IMR-90 (cell line): ENCODE results near the gene CLEC10A. TPM values are rescaled to one million over a fixed set of nuclear protein-coding genes. Genes with fewer than 3 reads are reported as not detected.

Source experiments
- ATAC-seq: fragments of 200-7000 bp; cut with Tn5 transposase; 2 replicates; pipeline ENCODE4 v1.9.1; 2020; ENCODE audit warnings: low read depth, mild to moderate bottlenecking, moderate library complexity
- BruUV-seq: library from RNA; stranded (reverse); fragments of 400-500 nt; replicated peaks from 2 replicates; lab custom pipeline; 2021; lab: Mats Ljungman, UMichigan
- CTCF ChIA-PET: fragments of 300-600 bp; formaldehyde crosslinking; extraction: SDS; loops from one replicate; lab custom pipeline; 2021; ENCODE audit warnings: antibody characterized with exemption; lab: Yijun Ruan, JAX
- POLR2A ChIA-PET: fragments of 300-600 bp; sonication (Branson Sonifier 250); formaldehyde crosslinking; loops from one replicate; lab custom pipeline; 2022; ENCODE audit warnings: antibody characterized with exemption; ENCODE audit not compliant: unreplicated experiment; lab: Charles Lee
- DNase-seq: peaks from one replicate; pipeline ENCODE4 v3.0.0; 2013
- H2AFZ ChIP-seq: replicated peaks from 2 replicates; pipeline ENCODE3; 2013; ENCODE audit warnings: low read length, mild to moderate bottlenecking; ENCODE audit not compliant: poor library complexity
- H2AK5ac ChIP-seq: 2 replicates; pipeline ENCODE4 v1.6.1; 2013; ENCODE audit warnings: low read depth, low read length, inconsistent platforms
- H2AK9ac ChIP-seq: replicated peaks from 2 replicates; pipeline ENCODE3; 2013; ENCODE audit warnings: mild to moderate bottlenecking, low read depth, low read length, moderate library complexity; ENCODE audit not compliant: poor library complexity
- H2BK120ac ChIP-seq: 2 replicates; pipeline ENCODE4 v1.6.1; 2013; ENCODE audit warnings: low read depth, low read length, inconsistent platforms
- H2BK15ac ChIP-seq: 3 replicates; pipeline ENCODE4 v1.6.1; 2013; ENCODE audit warnings: low read depth, low read length, inconsistent platforms
- H2BK20ac ChIP-seq: 2 replicates; pipeline ENCODE4 v1.6.1; 2013; ENCODE audit warnings: low read depth, mild to moderate bottlenecking, inconsistent platforms, low read length, moderate library complexity
- H2BK5ac ChIP-seq: 2 replicates; pipeline ENCODE4 v1.6.1; 2013; ENCODE audit warnings: mild to moderate bottlenecking, low read depth, low read length, inconsistent platforms; ENCODE audit not compliant: poor library complexity, severe bottlenecking
- H3K14ac ChIP-seq: replicated peaks from 2 replicates; pipeline ENCODE4 v1.6.1; 2013; ENCODE audit warnings: low read depth, low read length, inconsistent platforms
- H3K18ac ChIP-seq: 2 replicates; pipeline ENCODE4 v1.6.1; 2013; ENCODE audit warnings: low read depth, low read length, control low read depth
- H3K23ac ChIP-seq: 2 replicates; pipeline ENCODE4 v1.6.1; 2013; ENCODE audit warnings: low read depth, low read length, inconsistent platforms
- H3K27ac ChIP-seq: 2 replicates; pipeline ENCODE4 v1.5.1; 2013; ENCODE audit warnings: mild to moderate bottlenecking, control low read depth, low read length; ENCODE audit not compliant: insufficient read depth
- H3K27me3 ChIP-seq: 2 replicates; pipeline ENCODE4 v1.6.1; 2013; ENCODE audit warnings: low read length; ENCODE audit not compliant: control insufficient read depth, insufficient read depth
- H3K36me3 ChIP-seq: 2 replicates; pipeline ENCODE4 v1.6.1; 2013; ENCODE audit warnings: low read length, mixed read lengths; ENCODE audit not compliant: control insufficient read depth, insufficient read depth
- H3K4ac ChIP-seq: 2 replicates; pipeline ENCODE4 v1.6.1; 2013; ENCODE audit warnings: low read depth, low read length, inconsistent platforms
- H3K4me1 ChIP-seq: 2 replicates; pipeline ENCODE4 v1.6.1; 2013; ENCODE audit warnings: low read length, mixed read lengths; ENCODE audit not compliant: control insufficient read depth, insufficient read depth
- H3K4me2 ChIP-seq: 2 replicates; pipeline ENCODE4 v1.6.1; 2013; ENCODE audit warnings: low read depth, mild to moderate bottlenecking, control low read depth, low read length, moderate library complexity
- H3K4me3 ChIP-seq: 2 replicates; pipeline ENCODE4 v1.5.1; 2013; ENCODE audit warnings: low read depth, mild to moderate bottlenecking, control low read depth, low read length, moderate library complexity; ENCODE audit not compliant: insufficient read depth
- H3K56ac ChIP-seq: 2 replicates; pipeline ENCODE4 v1.6.1; 2013; ENCODE audit warnings: low read length, inconsistent platforms; ENCODE audit not compliant: insufficient read depth; ENCODE audit errors: extremely low read depth
- H3K79me1 ChIP-seq, 2 experiments: 2 replicates each; pipeline ENCODE4 v1.6.1; 2013; ENCODE audit warnings: low read length in 2 of 2, inconsistent platforms in 1 of 2, low read depth in 1 of 2
- H3K9ac ChIP-seq: 2 replicates; pipeline ENCODE4 v1.6.1; 2013; ENCODE audit warnings: low read depth, low read length, control low read depth
- H3K9me1 ChIP-seq: 2 replicates; pipeline ENCODE4 v1.6.1; 2013; ENCODE audit warnings: low read length, inconsistent platforms; ENCODE audit not compliant: insufficient read depth
- H3K9me3 ChIP-seq: 2 replicates; pipeline ENCODE4 v1.6.1; 2013; ENCODE audit warnings: low read length; ENCODE audit not compliant: control insufficient read depth, insufficient read depth
- H4K20me1 ChIP-seq: 2 replicates; pipeline ENCODE4 v1.6.1; 2013; ENCODE audit warnings: low read length, inconsistent platforms; ENCODE audit not compliant: insufficient read depth
- H4K5ac ChIP-seq: 2 replicates; pipeline ENCODE4 v1.6.1; 2013; ENCODE audit warnings: mild to moderate bottlenecking, low read depth, low read length, control low read depth
- H4K8ac ChIP-seq, 2 experiments: 2 replicates each; pipeline ENCODE4 v1.6.1; 2013; ENCODE audit warnings: low read depth in 2 of 2, low read length in 2 of 2, control low read depth in 1 of 2, inconsistent platforms in 1 of 2
- H4K91ac ChIP-seq: 2 replicates; pipeline ENCODE4 v1.6.1; 2013; ENCODE audit warnings: low read depth, low read length, inconsistent platforms; ENCODE audit not compliant: insufficient read depth
- BHLHE40 ChIP-seq: fragments of 150-350 bp; IDR thresholded peaks from 2 replicates; pipeline ENCODE4 v1.6.1; 2016; ENCODE audit warnings: mild to moderate bottlenecking, low read depth, low read length
- CEBPB ChIP-seq: IDR thresholded peaks from 2 replicates; pipeline ENCODE4 v1.6.1; 2012; ENCODE audit warnings: low read depth, low read length, improper control_type of control experiment
- CHD1 ChIP-seq: IDR thresholded peaks from 2 replicates; pipeline ENCODE4 v1.6.1; 2012; ENCODE audit warnings: low read depth, low read length, improper control_type of control experiment
- CTCF ChIP-seq: conservative IDR thresholded peaks from 2 replicates; pipeline ENCODE4 v1.5.1; 2012; ENCODE audit warnings: mild to moderate bottlenecking, low read depth, low read length, improper control_type of control experiment
- ELK1 ChIP-seq: fragments of 150-350 bp; IDR thresholded peaks from 2 replicates; pipeline ENCODE4 v1.6.1; 2016; ENCODE audit warnings: low read depth, mild to moderate bottlenecking, low read length, moderate library complexity, borderline replicate concordance
- FOS ChIP-seq: fragments of 150-350 bp; IDR thresholded peaks from 2 replicates; pipeline ENCODE4 v1.6.1; 2016; ENCODE audit warnings: low read depth, low read length
- MAFK ChIP-seq: IDR thresholded peaks from 2 replicates; pipeline ENCODE4 v1.6.1; 2012; ENCODE audit warnings: low read depth, low read length, improper control_type of control experiment
- MAZ ChIP-seq: IDR thresholded peaks from 2 replicates; pipeline ENCODE4 v1.6.1; 2012; ENCODE audit warnings: low read depth, mild to moderate bottlenecking, low read length, improper control_type of control experiment, moderate library complexity, borderline replicate concordance
- MXI1 ChIP-seq: IDR thresholded peaks from 2 replicates; pipeline ENCODE4 v1.6.1; 2012; ENCODE audit warnings: low read depth, mild to moderate bottlenecking, low read length, moderate library complexity, borderline replicate concordance
- NFE2L2 ChIP-seq: fragments of 150-350 bp; IDR thresholded peaks from 2 replicates; pipeline ENCODE4 v1.6.1; 2016; ENCODE audit warnings: low read depth, mild to moderate bottlenecking, low read length
- POLR2A ChIP-seq: IDR thresholded peaks from 2 replicates; pipeline ENCODE4 v1.6.1; 2012; ENCODE audit warnings: mild to moderate bottlenecking, low read depth, low read length
- RAD21 ChIP-seq: IDR thresholded peaks from 2 replicates; pipeline ENCODE4 v1.6.1; 2012; ENCODE audit warnings: low read length, improper control_type of control experiment
- RCOR1 ChIP-seq: IDR thresholded peaks from 2 replicates; pipeline ENCODE4 v1.6.1; 2012; ENCODE audit warnings: mild to moderate bottlenecking, low read length, improper control_type of control experiment; ENCODE audit not compliant: insufficient replicate concordance
- RFX5 ChIP-seq: IDR thresholded peaks from 2 replicates; pipeline ENCODE4 v1.8.0; 2012; ENCODE audit warnings: low read depth, mild to moderate bottlenecking, low read length, moderate library complexity
- SMC3 ChIP-seq: fragments of 150-350 bp; IDR thresholded peaks from 2 replicates; pipeline ENCODE4 v1.6.1; 2016; ENCODE audit warnings: low read depth, mild to moderate bottlenecking, antibody characterized with exemption, low read length, moderate library complexity
- WGBS, 2 experiments: methylation state at CpG; one replicate each; pipeline versions ENCODE4 v1.1.5 to v1.1.7; 2013; ENCODE audit warnings: missing lambda C conversion rate in 2 of 2; ENCODE audit not compliant: insufficient read length in 1 of 2; ENCODE audit errors: extremely low coverage in 2 of 2; 5-methylcytosine and 5-hydroxymethylcytosine counted together
- dilution Hi-C: fragments of 300-500 bp; cut with HindIII; formaldehyde crosslinking; loops from one replicate; pipeline ENCODE4 v1.14.3; 2018; ENCODE audit warnings: low sequenced_read_pairs; ENCODE audit not compliant: unreplicated experiment
- in situ Hi-C: fragments of 300-500 bp; cut with MboI; formaldehyde crosslinking; loops from 3 replicates; pipeline ENCODE4 v1.14.3; 2019; ENCODE audit warnings: low sequenced_read_pairs, inconsistent platforms, mixed read lengths
- intact Hi-C: fragments of 100-400 bp; cut with micrococcal nuclease; formaldehyde crosslinking; loops from 2 replicates; pipeline ENCODE4 v1.10.0; 2022
- polyA plus RNA-seq, 3 experiments: library from polyadenylated mRNA; depleted of rRNA; stranded (reverse); fragments of >200 nt; gene quantifications; 2 replicates each; pipeline ENCODE4 v1.2.3, GENCODE V29; 2012; ENCODE audit warnings: low replicate concordance in 1 of 3
- total RNA-seq: library from RNA; depleted of rRNA; stranded (reverse); fragments of >200 nt; gene quantifications from 2 replicates; pipeline ENCODE4 v1.2.3, GENCODE V29; 2012
- TF ChIP-seq, protein P1 (sequence below): fragments of 150-350 bp; IDR thresholded peaks from 2 replicates; pipeline ENCODE4 v1.6.1; 2017; ENCODE audit warnings: mild to moderate bottlenecking, antibody characterized with exemption, low read length, low read depth

Gene CLEC10A
- total and polyA plus RNA-seq, 2 of the 4 experiments (the other 2 are of a cell fraction): not detected

DNA sequence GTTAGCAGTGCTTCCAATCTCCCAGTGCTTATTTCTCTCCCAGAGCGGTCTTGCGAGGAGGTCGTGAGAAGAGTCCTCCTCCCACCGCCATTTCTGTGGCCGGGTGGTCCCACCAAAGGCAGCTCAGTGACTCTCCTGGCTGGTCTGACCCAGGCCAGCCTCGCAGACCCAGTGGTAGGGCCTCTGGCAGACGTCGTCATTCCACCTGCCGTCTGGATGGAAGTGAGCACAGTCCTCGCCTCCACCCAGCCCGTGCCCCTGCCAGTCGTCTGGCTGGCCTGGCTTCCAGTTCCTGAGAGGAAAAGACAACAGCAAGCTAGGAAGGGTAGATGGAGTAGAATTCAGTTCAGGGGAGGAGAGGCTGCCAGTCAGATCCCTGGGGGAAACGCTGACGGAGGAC lies 5.1 kb downstream of the CLEC10A start:
- dilution Hi-C loops: no loop called here
- no peak overlapping the region for H4K91ac ChIP-seq
- H3K79me1 ChIP-seq: no peaks in the 10 kb centered on the region
- no peak overlapping the region for H3K23ac ChIP-seq
- BruUV-seq: no TSS peak
- H4K8ac ChIP-seq: no peak overlapping the region
- no peak overlapping the region for H2AK9ac ChIP-seq
- no peaks in the 10 kb centered on the region for H3K4me1 ChIP-seq
- ATAC-seq: no peak
- H3K4me2 ChIP-seq: no peak overlapping the region
- H3K27me3 ChIP-seq: peaks cover 13% of the 10 kb centered on the region
- WGBS, 2 experiments: 63% methylated on average over 4 of the region's 14 CpGs; no CpG with 5 or more reads in 1 of the 2 experiments
- no peak overlapping the region for H3K14ac ChIP-seq
- no peak overlapping the region for H2AK5ac ChIP-seq
- H2BK20ac ChIP-seq: no peak overlapping the region
- no peaks in the 10 kb centered on the region for H3K36me3 ChIP-seq
- H2AFZ ChIP-seq: no peak overlapping the region
- CTCF ChIA-PET: no interaction called here
- no peak overlapping the region for H3K4ac ChIP-seq
- H2BK15ac ChIP-seq: no peak overlapping the region
- no peaks in the 10 kb centered on the region for H3K9me1 ChIP-seq
- H3K27ac ChIP-seq: no peak overlapping the region
- H3K4me3 ChIP-seq: no peak overlapping the region
- POLR2A ChIA-PET: interaction anchor here (0.6 kb wide), 1 partner anchor 9 kb away, joined by 4 read pairs; no protein-coding TSS in a partner anchor
- TF ChIP-seq NFE2L2 (no peak), RAD21 (no peak), MAFK (no peak), MXI1 (no peak), RCOR1 (no peak), FOS (no peak), RFX5 (no peak), ELK1 (no peak), CHD1 (no peak), POLR2A (no peak), CTCF (no peak), SMC3 (no peak), CEBPB (no peak), BHLHE40 (no peak), MAZ (no peak)
- TF ChIP-seq, protein P1, sequence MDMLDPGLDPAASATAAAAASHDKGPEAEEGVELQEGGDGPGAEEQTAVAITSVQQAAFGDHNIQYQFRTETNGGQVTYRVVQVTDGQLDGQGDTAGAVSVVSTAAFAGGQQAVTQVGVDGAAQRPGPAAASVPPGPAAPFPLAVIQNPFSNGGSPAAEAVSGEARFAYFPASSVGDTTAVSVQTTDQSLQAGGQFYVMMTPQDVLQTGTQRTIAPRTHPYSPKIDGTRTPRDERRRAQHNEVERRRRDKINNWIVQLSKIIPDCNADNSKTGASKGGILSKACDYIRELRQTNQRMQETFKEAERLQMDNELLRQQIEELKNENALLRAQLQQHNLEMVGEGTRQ: no peak
- intact Hi-C loops: no loop called here
- H3K9ac ChIP-seq: no peak overlapping the region
- no peak overlapping the region for H3K56ac ChIP-seq
- no peaks in the 10 kb centered on the region for H3K9me3 ChIP-seq
- H4K20me1 ChIP-seq: no peaks in the 10 kb centered on the region
- no peak overlapping the region for H2BK120ac ChIP-seq
- in situ Hi-C loops: loop anchor here (25.0 kb wide), 1 partner anchor 462 kb away; the partner anchor contains the start of gene TNFSF12
- no peak overlapping the region for H4K5ac ChIP-seq
- no peak overlapping the region for H2BK5ac ChIP-seq
- DNase-seq: no peak
- H3K18ac ChIP-seq: no peak overlapping the region
